NCI-H2227 treated with DMSO at 0.1 percent for 48 hours (cell line): Measurements from ENCODE around the gene POLR1B.
"Not testable (repeated sequence)": the region's sequence is repeated elsewhere in the genome, so short reads cannot be mapped to it uniquely, and the experiment has no call there.

Source experiments
- DNase-seq: peaks from one replicate; lab custom pipeline; 2025; lab: John Stamatoyannopoulos, UW

POLR1B gene

GRCh38 chr2:112541315-112542122 is 746 bp upstream of the POLR1B start:
- peak; percentile 95 for DNase-seq

- DNase-seq, result peak; percentile 21
Measured at GRCh38 chr2:112542984-112543661, 858 bp downstream of the POLR1B start.

GRCh38 chr2:112547333-112547732 is 5.1 kb downstream of the POLR1B start:
- no peak for DNase-seq

DNA sequence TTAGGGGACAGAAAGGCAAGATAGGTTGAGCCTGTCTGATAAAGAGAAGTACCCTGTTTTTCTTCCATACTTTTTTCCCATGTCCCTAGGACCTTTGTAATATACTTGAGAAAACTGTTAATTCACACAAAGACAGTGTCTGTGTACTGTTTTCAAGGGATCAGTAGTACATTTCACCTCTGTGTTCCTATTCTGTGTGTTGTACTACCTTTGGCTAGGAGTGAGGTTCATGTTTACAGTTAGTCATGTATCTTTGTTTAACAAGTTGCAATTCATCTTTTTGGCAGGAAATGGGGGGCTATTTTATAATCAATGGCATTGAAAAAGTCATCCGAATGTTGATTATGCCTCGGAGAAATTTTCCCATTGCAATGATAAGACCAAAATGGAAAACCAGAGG is 6.7 kb downstream of the POLR1B start:
- DNase-seq, result no peak

DNA sequence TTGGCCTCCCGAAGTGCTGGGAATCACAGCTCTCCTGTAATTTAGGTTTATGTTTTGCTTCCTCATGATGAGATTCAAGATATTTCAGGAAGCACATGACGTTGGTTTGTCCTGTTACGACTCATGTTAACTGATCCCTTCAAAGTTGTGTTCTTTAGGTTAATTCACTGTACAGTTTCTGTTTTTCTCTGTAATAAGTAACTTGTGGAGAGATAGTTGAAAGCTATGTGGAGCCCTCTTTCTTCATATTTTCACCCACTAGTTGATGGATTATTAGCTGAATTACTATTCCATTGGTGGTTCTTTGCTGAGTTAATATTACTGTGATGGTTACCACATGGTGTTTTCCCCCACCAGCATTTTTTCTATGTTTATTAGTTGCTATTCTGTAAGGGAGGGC is 23.8 kb downstream of the POLR1B start:
- DNase-seq, result no peak

GRCh38 chr2:112566508-112566907 is 24.2 kb downstream of the POLR1B start:
- not testable (repeated sequence) for DNase-seq

DNA sequence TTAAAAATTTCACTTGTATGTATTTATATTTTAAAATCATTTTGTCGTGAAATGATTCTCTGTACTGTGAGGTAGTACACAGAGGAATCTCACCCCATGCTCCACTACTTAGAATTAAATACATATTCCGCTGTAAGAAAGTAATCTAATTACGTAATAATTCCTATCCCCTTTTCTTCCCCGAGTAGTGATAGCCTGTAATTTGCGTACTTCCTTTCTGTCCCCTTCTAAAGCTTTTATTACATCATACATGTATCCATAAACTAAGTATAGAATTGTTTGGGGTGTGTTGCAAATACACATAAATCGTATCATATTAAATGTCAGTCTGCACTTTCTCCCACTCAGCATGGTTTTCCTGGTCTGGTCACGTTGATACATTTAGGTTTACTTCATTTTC is 29.7 kb downstream of the POLR1B start:
- DNase-seq, result no peak

GRCh38 chr2:112577756-112578155 is 35.5 kb downstream of the POLR1B start:
- no peak for DNase-seq

DNA sequence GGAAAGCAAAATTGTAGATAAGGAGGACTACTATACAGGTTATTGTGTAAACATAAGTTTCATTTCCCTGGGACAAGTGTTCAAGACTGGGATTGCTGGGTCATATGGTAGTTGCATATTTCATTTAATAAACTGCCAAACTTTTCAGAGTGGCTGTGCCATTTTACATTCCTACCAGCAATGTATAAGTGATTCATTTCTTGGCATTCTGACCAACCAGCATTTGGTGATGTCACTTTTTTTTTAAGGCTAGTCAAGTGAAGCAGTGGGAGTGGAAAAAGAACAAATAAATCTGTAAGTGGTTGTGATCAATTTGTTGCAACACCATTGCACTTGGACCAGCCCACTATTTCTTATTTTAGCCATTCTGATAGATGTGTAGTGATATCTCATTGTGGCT is 37.0 kb downstream of the POLR1B start:
- DNase-seq, result no peak

GRCh38 chr2:112580084-112580483 is 37.8 kb downstream of the POLR1B start:
- no peak for DNase-seq

GRCh38 chr2:112582314-112582746 is 40.1 kb downstream of the POLR1B start:
- peak; percentile 68 for DNase-seq

DNA sequence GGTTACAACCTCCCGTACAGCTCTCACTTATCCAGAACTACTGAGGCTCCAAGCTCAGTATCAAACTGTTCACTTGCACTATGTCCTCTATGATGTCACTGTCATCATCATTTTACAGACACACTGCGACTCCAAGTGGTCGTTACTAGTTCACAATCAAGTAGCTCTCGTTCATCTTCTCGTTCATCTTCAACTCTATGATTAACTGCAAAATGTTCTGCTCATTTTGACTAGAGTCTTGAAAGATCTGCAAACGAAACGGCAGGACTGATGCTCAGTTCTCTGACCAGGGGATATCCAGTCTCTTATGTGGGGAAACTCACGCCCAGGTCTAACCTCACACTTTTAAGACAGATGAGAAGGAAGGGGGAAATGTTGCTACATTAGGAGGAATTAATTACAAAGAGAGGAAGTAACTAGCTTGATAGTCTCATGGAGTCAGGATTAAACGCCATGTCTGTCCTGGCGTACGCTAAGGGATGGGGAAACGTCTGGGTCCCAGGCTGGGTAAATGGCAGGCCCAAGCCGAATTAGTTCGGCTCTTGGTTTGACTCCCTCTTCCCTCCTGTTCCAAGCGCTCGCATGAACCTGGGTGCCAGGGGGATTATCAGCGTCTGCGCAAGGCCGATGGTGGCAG is 41.4 kb downstream of the POLR1B start:
- peak; percentile 55 for DNase-seq

DNA sequence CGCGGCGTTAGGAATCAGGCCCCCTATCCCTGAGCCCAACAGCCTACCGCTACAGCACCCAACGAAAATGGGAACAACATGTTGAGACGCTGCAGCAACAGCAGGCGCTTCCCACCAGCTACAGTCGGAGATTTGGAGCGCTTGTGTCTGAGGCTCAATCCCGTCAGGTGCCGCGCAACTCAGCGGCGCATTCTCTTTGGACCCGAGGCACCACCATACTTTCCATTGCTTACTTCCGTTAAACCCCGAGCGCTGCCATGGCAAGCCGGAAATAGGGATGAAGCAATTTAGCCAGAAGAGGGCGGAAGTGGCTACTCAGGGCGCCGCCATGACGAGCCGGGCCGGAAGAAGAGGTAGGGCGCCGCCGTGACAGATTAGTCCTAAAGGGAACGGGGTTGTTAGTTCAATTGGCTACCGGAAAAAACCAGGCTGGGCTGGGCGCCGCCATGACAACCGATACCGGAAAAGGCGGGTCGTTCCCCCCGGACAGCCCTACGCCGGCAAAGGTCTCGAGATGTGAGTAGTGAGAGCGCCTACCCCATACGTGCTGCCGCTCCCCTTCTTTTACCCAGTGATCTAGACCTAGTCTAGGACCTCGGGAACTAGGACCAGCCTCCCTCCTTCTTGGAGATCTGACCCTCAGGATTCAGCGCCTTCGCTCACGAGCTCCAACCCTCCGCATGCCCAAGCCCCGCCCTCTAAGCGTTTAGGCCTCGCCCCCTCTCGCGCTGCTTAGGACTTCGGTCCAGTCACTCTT is 42.0 kb downstream of the POLR1B start, which contains the start of gene CHCHD5:
Gene CHCHD5 (plus strand): TSS at position 476 of the 757 bp plus-strand sequence. CDS start 39 bp downstream, at position 515.
- DNase-seq, result peak; percentile 97

DNA sequence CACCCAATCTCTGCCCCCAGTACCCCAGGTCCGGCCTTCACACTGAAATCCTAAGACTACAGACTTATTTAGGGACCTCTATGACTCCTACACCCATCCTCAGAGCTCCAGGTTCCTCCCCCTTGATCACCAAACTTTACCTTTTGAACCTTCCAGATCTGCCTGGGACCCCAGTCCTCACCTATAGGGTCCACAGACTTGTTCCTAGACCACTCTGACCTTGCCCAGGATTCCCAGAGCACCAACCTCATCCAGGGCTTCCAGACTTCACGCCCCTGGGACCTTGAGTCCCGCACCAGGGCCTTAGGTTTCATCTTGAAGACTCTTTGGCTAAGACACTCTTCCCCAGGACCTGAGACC is 42.6 kb downstream of the POLR1B start:
- no peak for DNase-seq

DNA sequence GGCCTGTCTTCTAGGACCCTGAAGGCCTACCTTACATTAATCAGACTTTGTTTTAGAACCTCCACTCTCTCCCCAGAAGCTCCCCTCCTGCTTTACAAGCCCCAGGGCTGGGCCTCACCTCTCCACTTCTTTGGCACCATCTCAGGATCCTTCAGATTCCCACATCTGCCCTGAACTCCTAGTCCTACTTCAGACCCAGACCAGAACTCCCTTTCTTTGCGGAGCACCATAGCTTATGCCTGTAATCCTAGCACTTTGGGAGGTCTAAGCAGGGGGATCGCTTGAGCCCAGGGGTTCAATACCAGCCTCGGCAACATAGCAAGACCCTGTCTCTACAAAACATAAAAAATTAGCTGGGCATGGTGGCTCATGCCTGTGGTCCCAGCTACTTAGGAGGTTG is 43.1 kb downstream of the POLR1B start:
- DNase-seq, result no peak

DNA sequence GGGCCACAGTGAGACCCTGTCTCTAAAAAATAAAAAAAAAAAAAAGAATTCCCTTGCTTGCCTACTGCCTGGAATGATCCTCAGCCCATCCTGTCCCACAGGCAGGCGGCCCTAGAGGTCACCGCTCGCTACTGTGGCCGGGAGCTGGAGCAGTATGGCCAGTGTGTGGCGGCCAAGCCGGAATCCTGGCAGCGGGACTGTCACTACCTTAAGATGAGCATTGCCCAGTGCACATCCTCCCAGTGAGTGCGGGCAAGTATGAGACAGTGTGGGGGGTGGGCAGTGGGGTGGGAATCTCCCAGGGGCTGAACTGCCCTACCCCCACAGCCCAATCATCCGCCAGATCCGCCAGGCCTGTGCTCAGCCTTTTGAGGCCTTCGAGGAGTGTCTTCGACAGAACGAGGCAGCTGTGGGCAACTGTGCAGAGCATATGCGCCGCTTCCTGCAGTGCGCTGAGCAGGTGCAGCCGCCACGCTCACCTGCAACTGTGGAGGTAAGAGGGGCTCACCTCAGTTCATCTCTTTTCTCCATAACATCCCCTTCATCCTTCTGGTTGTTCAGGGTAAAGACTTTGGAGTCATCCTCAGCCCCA is 43.7 kb downstream of the POLR1B start:
- DNase-seq, result no peak

DNA sequence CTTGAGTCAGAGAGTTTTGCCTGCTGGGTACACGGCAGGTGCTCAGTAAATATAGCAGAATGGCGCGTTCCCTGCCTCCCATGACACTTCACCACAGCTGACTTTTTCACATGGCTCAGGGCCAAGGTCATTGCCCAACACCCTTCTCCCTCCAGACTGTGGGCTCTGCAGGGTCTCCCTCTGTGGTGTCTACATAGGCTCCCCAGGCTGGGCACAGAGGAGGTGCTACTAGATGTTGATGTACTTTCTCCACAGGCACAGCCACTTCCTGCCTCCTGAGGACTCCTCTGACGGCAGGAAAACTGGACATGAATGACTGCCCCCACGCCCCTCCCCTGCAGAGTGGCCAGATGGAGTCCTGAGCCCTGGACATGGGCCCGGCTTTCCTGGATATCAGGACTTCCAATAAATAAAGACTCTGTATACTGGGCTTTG is 46.4 kb downstream of the POLR1B start:
- no peak for DNase-seq

DNA sequence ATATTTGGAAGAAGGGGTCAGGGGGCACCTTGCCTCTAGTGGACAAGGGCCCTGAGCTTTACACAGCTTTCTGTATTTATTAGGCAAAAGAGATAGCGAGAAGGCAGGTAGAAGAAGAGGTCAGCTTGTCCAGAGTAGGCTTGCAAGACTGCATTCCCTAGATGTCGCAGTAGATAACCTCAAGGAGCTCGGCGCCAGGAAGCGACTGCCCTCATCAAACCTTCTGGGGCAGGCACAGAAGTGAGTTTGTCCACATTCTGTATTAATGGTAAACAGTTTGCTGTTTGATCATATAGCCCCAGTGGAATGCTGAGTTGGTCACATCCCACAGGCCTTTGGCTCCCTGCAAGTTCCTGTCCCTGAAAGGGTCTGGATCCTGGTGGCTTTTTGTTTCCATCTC is 49.1 kb downstream of the POLR1B start:
- DNase-seq, result no peak

GRCh38 chr2:112593736-112594135 is 51.5 kb downstream of the POLR1B start:
- no peak for DNase-seq

GRCh38 chr2:112597537-112598322 is 55.5 kb downstream of the POLR1B start:
- no peak for DNase-seq

- no peak for DNase-seq
Measured at GRCh38 chr2:112600634-112601033, 58.4 kb downstream of the POLR1B start.
